NT2/D1 (cell line): ENCODE results near the gene PGAP3.

Source experiments
- DNase-seq: peaks from one replicate; pipeline ENCODE4 v3.0.0-alpha.2; 2011; ENCODE audit warnings: low read depth, low spot score
- H3K27me3 ChIP-seq: 2 replicates; pipeline ENCODE4 v1.6.0; 2011; ENCODE audit warnings: mild to moderate bottlenecking; ENCODE audit not compliant: insufficient read length, insufficient read depth
- H3K36me3 ChIP-seq: 2 replicates; pipeline ENCODE4 v1.6.1; 2011; ENCODE audit warnings: mild to moderate bottlenecking, low read length, mixed read lengths; ENCODE audit not compliant: insufficient read depth, insufficient read length
- H3K4me1 ChIP-seq: 2 replicates; pipeline ENCODE4 v1.5.1; 2011; ENCODE audit not compliant: insufficient read depth, insufficient read length
- H3K4me3 ChIP-seq: 2 replicates; pipeline ENCODE4 v1.5.1; 2011; ENCODE audit warnings: low read depth; ENCODE audit not compliant: insufficient read length
- H3K9ac ChIP-seq: 2 replicates; pipeline ENCODE4 v1.6.0; 2011; ENCODE audit warnings: low read depth; ENCODE audit not compliant: insufficient read length
- H3K9me3 ChIP-seq: 2 replicates; pipeline ENCODE4 v1.5.1; 2011; ENCODE audit warnings: mild to moderate bottlenecking, low read length; ENCODE audit not compliant: insufficient read depth
- SUZ12 ChIP-seq: IDR thresholded peaks from 2 replicates; pipeline ENCODE4 v1.6.1; 2011; ENCODE audit not compliant: insufficient read length, insufficient read depth; ENCODE audit errors: extremely low read depth
- YY1 ChIP-seq: IDR thresholded peaks from 2 replicates; pipeline ENCODE4 v1.6.1; 2011; ENCODE audit not compliant: insufficient read length, insufficient read depth
- ZNF274 ChIP-seq: IDR thresholded peaks from 2 replicates; pipeline ENCODE4 v1.6.1; 2011; ENCODE audit warnings: mild to moderate bottlenecking, low read depth, low read length

The PGAP3 gene

GRCh38 chr17:39633570-39634183 lies 54.2 kb downstream of the PGAP3 start:
- Histone ChIP-seq H3K36me3 (no peaks in the 10 kb centered on the region), H3K9ac (peak overlapping the region; percentile 33), H3K4me3 (no peak overlapping the region), H3K9me3 (no peaks in the 10 kb centered on the region), H3K4me1 (peaks cover 46% of the 10 kb centered on the region), H3K27me3 (peaks cover 4% of the 10 kb centered on the region)
- TF ChIP-seq SUZ12: no peak
- no peak for TF ChIP-seq YY1
- no peak for TF ChIP-seq ZNF274
- no peak for DNase-seq

- H3K9ac ChIP-seq: peak overlapping the region; percentile 53
- H3K27me3 ChIP-seq: peaks cover 8% of the 10 kb centered on the region
- H3K4me3 ChIP-seq: no peak overlapping the region
- TF ChIP-seq SUZ12 (no peak), ZNF274 (no peak), YY1 (no peak)
- H3K9me3 ChIP-seq: no peaks in the 10 kb centered on the region
- no peaks in the 10 kb centered on the region for H3K36me3 ChIP-seq
- DNase-seq: no peak
- H3K4me1 ChIP-seq: peaks cover 50% of the 10 kb centered on the region
Observed at GRCh38 chr17:39632153-39632941, 55.5 kb downstream of the PGAP3 start.

GRCh38 chr17:39631403-39631802 lies 56.5 kb downstream of the PGAP3 start:
- Histone ChIP-seq H3K4me1 (peaks cover 47% of the 10 kb centered on the region), H3K9me3 (no peaks in the 10 kb centered on the region), H3K36me3 (no peaks in the 10 kb centered on the region), H3K27me3 (peaks cover 18% of the 10 kb centered on the region), H3K4me3 (no peak overlapping the region), H3K9ac (peak overlapping the region; percentile 43)
- no peak for DNase-seq
- no peak for TF ChIP-seq SUZ12
- TF ChIP-seq YY1: no peak
- TF ChIP-seq ZNF274: no peak

- no peaks in the 10 kb centered on the region for H3K9me3 ChIP-seq
- H3K4me1 ChIP-seq: peaks cover 42% of the 10 kb centered on the region
- H3K4me3 ChIP-seq: no peak overlapping the region
- DNase-seq: no peak
- H3K27me3 ChIP-seq: peaks cover 33% of the 10 kb centered on the region
- no peak overlapping the region for H3K9ac ChIP-seq
- no peaks in the 10 kb centered on the region for H3K36me3 ChIP-seq
- no peak for TF ChIP-seq SUZ12
- TF ChIP-seq YY1: no peak
- TF ChIP-seq ZNF274: no peak
Observed at GRCh38 chr17:39629898-39630297, 58.0 kb downstream of the PGAP3 start.

GRCh38 chr17:39629494-39629880 lies 58.4 kb downstream of the PGAP3 start:
- H3K9me3 ChIP-seq: no peaks in the 10 kb centered on the region
- H3K4me1 ChIP-seq: peaks cover 39% of the 10 kb centered on the region
- H3K4me3 ChIP-seq: no peak overlapping the region
- no peaks in the 10 kb centered on the region for H3K36me3 ChIP-seq
- no peak for TF ChIP-seq SUZ12
- no peak for DNase-seq
- no peak overlapping the region for H3K9ac ChIP-seq
- peaks cover 37% of the 10 kb centered on the region for H3K27me3 ChIP-seq

DNA sequence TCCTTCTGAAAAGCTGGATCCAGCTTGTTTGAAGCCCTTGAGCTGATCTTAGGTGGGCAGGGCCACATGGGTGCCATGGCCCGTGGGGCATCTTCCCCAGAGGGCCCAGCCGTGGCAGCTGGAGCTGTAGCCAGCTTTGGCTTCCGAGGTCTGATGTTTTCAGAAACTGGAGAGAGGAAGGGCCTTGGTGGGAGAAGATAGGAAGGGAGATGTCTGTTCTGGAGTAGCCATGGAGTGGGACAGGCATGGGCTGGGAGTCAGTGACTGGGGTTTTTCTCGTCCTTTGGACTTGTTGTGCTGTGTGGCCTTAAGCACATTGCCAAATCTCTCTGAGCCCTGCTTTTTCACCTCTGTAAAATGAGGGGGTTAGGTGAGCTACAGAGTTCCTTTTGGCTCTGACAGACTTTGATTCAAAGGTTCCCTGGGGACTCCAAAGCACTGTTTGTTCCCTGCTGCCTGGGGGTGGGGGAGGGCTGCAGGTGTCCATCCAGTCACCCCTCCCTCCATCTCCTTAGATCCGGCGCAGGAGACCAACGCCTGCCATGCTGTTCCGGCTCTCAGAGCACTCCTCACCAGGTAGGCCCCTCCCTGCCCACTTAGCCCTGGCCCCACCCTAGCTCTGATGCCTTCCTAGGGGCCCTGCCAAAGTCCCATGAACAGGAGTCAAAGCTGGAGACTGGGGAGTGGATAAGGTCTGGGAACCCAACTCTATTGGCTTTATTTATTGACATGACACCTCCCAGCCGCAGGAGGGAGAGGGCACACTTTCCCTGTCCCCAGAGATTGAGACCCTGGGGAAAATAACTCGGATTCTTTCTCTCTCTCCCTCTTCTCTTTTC lies 59.0 kb downstream of the PGAP3 start:
- H3K9ac ChIP-seq: no peak overlapping the region
- H3K4me3 ChIP-seq: no peak overlapping the region
- H3K4me1 ChIP-seq: peaks cover 39% of the 10 kb centered on the region
- H3K27me3 ChIP-seq: peaks cover 40% of the 10 kb centered on the region
- H3K9me3 ChIP-seq: no peaks in the 10 kb centered on the region
- no peaks in the 10 kb centered on the region for H3K36me3 ChIP-seq
- no peak for DNase-seq
- TF ChIP-seq YY1 (no peak), ZNF274 (no peak), SUZ12 (no peak)
